Esophagus (tissue), 2 donors: ENCODE data around the gene PANX2. TPM values are rescaled to one million over a fixed set of nuclear protein-coding genes. Genes with fewer than 3 reads are reported as not detected.
A peak's percentile ranks its signal among the peaks of the same experiment; 100 is the strongest.
"Not testable (repeated sequence)": the region's sequence is repeated elsewhere in the genome, so short reads cannot be mapped to it uniquely, and the experiment has no call there.

Source experiments
- H3K27ac ChIP-seq, 2 donors: one replicate each; pipeline ENCODE4 v1.5.1; 2013; ENCODE audit warnings: low read depth in 2 of 2, mild to moderate bottlenecking in 2 of 2, inconsistent platforms in 1 of 2, low read length in 1 of 2, moderate library complexity in 1 of 2
- H3K27me3 ChIP-seq, 2 donors: one replicate each; pipeline ENCODE4 v1.6.1; 2013; ENCODE audit warnings: low read length in 2 of 2, control low read depth in 1 of 2, mild to moderate bottlenecking in 1 of 2; ENCODE audit not compliant: insufficient read depth in 2 of 2, control insufficient read depth in 1 of 2
- H3K36me3 ChIP-seq, 2 donors: one replicate each; pipeline ENCODE4 v1.6.1; 2013; ENCODE audit warnings: low read length in 1 of 2; ENCODE audit not compliant: control insufficient read depth in 2 of 2, insufficient read depth in 2 of 2
- H3K4me1 ChIP-seq, 2 donors: one replicate each; pipeline ENCODE4 v1.6.1; 2013; ENCODE audit warnings: low read length in 1 of 2; ENCODE audit not compliant: control insufficient read depth in 2 of 2, insufficient read depth in 2 of 2
- H3K4me3 ChIP-seq, 2 donors: one replicate each; pipeline ENCODE4 v1.5.1; 2013; ENCODE audit warnings: low read length in 2 of 2, mild to moderate bottlenecking in 2 of 2, low read depth in 1 of 2, moderate library complexity in 1 of 2
- H3K9me3 ChIP-seq, 2 donors: one replicate each; pipeline ENCODE4 v1.6.1; 2013; ENCODE audit warnings: mild to moderate bottlenecking in 2 of 2, low read depth in 1 of 2, low read length in 1 of 2, moderate library complexity in 1 of 2; ENCODE audit not compliant: control insufficient read depth in 2 of 2, insufficient read depth in 1 of 2
- WGBS, 2 donors: extraction: QIAGEN DNeasy Blood & Tissue Kit; methylation state at CpG; one replicate each; pipeline ENCODE4 v1.1.7; 2013; 5-methylcytosine and 5-hydroxymethylcytosine counted together
- polyA plus RNA-seq, 2 donors: library from polyadenylated mRNA; stranded (reverse); fragments of 200-250 nt; gene quantifications; one replicate each; pipeline ENCODE4 v1.2.3, GENCODE V29; 2013
- donor health status: healthy with polysubstance abuse.
- donor health status: Bipolar disorder and iron deficiency.

Gene PANX2
- polyA plus RNA-seq, 2 donors = 2.1 to 2.6 TPM

DNA sequence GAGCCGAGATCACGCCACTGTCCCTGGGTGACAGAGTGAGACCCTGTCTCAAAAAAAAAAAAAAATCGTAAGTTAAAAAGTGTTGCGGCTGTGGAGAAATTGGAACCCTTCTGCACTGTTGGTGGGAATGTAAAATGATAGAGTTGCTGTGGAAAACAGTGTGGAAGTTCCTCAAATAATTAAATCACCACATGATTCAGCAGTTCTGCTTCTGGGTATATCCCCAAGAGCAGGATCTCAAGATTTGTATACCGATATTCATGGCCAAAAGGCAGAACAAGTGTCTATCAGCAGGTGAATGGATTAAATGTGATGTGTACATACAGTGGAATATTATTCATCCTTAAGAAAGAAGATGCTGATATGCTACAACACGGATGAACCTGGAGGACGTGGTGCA, 34.0 kb downstream of the PANX2 start:
- no peaks in the 10 kb centered on the region for H3K27me3 ChIP-seq
- peaks cover 5 to 15% of the 10 kb centered on the region in 2 donors for H3K4me1 ChIP-seq
- H3K36me3 ChIP-seq = peaks cover 0 to 26% of the 10 kb centered on the region in 2 donors
- 90 to 96% methylated on average over 7 of the region's 7 CpGs for WGBS, 2 donors
- H3K27ac ChIP-seq = no peak overlapping the region
- H3K9me3 ChIP-seq = no peaks in the 10 kb centered on the region
- no peak overlapping the region for H3K4me3 ChIP-seq

GRCh38 chr22:50204998-50205397, 34.5 kb downstream of the PANX2 start:
- H3K36me3 ChIP-seq = peaks cover 0 to 26% of the 10 kb centered on the region in 2 donors
- H3K27ac ChIP-seq, H3K9me3 ChIP-seq, H3K4me3 ChIP-seq, H3K27me3 ChIP-seq: not testable (repeated sequence)
- 84 to 90% methylated on average over 9 of the region's 9 CpGs for WGBS, 2 donors
- H3K4me1 ChIP-seq = peaks cover 5 to 11% of the 10 kb centered on the region in 2 donors

GRCh38 chr22:50205781-50206569, 35.4 kb downstream of the PANX2 start:
- Histone ChIP-seq H3K27ac (peak overlapping the region in 1 of 2 donors; percentile 6), H3K27me3 (no peaks in the 10 kb centered on the region), H3K9me3 (no peaks in the 10 kb centered on the region), H3K4me3 (no peak overlapping the region), H3K36me3 (peaks cover 0 to 35% of the 10 kb centered on the region in 2 donors), H3K4me1 (peaks cover 5 to 10% of the 10 kb centered on the region in 2 donors)
- WGBS, 2 donors = 90 to 93% methylated on average over 43 to 45 of the region's 45 CpGs

DNA sequence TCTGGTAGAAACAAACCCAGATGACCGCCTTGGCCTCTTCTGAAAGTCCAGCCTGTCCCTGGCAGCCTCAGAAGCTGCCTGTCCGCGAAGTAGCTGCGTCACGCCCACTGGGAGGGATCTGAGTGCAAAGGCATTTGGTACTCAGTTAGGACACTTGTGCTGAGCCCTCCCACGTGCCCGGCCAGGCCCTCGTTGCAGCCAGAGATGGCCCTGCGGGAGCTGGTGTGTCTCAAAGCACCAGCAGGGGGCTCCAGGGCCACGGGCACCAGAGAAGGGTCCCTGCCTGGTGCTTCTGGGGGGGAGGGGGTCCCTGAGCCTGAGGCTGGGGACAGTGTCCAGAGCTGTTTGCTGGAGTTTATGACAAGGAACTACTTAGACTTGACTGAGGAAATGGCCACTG, 36.1 kb downstream of the PANX2 start:
- no peaks in the 10 kb centered on the region for H3K9me3 ChIP-seq
- H3K27me3 ChIP-seq = no peaks in the 10 kb centered on the region
- 50 to 63% methylated on average over 10 of the region's 10 CpGs for WGBS, 2 donors
- no peak overlapping the region for H3K4me3 ChIP-seq
- peaks cover 0 to 40% of the 10 kb centered on the region in 2 donors for H3K36me3 ChIP-seq
- no peak overlapping the region for H3K27ac ChIP-seq
- H3K4me1 ChIP-seq = peaks cover 4 to 10% of the 10 kb centered on the region in 2 donors

GRCh38 chr22:50207383-50208140, 37.0 kb downstream of the PANX2 start:
- H3K4me1 ChIP-seq = peaks cover 0 to 2% of the 10 kb centered on the region in 2 donors
- H3K27ac ChIP-seq = no peak overlapping the region
- H3K27me3 ChIP-seq = no peaks in the 10 kb centered on the region
- WGBS, 2 donors = 63 to 65% methylated on average over 23 of the region's 23 CpGs
- H3K4me3 ChIP-seq = no peak overlapping the region
- H3K9me3 ChIP-seq = no peaks in the 10 kb centered on the region
- H3K36me3 ChIP-seq = peaks cover 0 to 43% of the 10 kb centered on the region in 2 donors

DNA sequence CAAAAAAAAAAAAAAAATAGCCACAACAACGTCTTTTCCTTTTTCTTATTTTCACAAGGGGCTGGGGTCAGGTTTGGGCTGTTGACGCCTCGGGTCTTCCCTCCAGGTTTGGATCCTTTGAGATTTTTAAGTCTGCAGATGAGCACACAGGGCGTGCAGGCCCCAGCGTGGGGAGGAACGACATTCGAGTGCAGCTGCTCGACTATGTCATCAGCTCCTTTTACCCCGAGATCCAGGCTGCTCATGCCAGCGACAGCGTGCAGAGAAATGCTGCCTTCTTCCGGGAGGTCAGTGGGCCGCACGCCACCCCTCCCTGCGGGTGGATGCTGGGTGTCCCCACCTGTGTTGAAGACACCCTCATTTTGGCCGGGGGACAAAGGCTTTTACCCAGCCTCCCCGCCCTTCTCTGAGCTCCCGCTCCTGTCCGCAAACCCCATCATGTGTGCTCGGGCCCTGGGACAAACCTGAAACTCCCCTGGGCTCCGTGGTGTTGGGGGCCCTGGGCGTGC, 38.0 kb downstream of the PANX2 start:
- Histone ChIP-seq H3K36me3 (peaks cover 0 to 45% of the 10 kb centered on the region in 2 donors), H3K4me1 (peaks cover 0 to 2% of the 10 kb centered on the region in 2 donors), H3K9me3 (no peaks in the 10 kb centered on the region), H3K27ac (no peak overlapping the region), H3K27me3 (no peaks in the 10 kb centered on the region), H3K4me3 (no peak overlapping the region)
- 83 to 84% methylated on average over 22 of the region's 22 CpGs for WGBS, 2 donors

DNA sequence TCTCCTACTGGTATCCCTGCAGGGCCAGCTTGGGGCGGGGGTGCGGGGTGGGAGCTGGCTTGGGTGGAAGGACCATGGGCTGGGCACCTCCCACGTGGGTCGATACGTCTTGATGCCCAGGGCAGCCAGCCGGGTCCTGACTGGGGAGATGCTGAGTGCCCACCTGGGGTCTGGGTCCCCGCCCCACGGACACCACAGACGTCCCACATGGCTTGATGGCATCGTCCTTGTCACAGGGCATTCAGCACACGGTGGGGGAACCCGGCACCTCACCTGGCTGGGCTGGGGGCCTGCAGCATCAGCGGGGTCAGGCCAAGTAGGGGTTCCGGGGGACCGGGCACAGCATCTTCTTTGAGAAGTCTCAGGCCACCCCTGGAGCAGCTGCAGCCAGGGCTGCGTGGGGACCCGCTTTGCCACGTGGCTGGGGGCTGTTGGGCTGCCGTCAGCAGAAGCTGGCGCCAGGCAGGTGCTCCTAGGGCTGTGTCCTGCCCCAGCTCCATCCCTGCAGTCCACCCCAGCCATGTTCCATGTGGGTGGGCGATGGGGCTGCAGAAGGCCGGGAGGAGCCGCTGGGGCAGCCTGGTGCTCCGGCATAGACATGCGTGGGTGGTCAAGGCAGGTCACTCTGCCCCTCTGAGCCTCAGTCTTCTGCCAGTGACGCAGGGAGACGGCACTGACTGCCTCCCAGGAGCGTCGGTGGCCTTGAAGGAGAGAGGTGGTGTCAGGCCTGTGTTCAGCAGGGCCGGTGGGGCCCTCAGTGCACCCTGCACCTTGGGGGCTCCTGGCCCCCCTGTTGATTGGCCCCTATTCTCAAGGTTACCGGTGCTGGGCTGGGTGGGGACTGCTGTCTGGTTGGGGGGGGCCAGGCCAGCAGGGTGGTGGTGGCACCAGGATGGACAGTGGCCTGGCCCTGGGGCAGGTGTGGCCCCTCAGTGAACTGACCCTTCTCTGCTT, 38.7 kb downstream of the PANX2 start:
- Histone ChIP-seq H3K27me3 (no peaks in the 10 kb centered on the region), H3K27ac (no peak overlapping the region), H3K4me1 (peaks cover 0 to 2% of the 10 kb centered on the region in 2 donors), H3K36me3 (peaks cover 0 to 44% of the 10 kb centered on the region in 2 donors), H3K9me3 (no peaks in the 10 kb centered on the region), H3K4me3 (no peak overlapping the region)
- 76 to 77% methylated on average over 30 to 31 of the region's 31 CpGs for WGBS, 2 donors

- Histone ChIP-seq H3K4me3 (no peak overlapping the region), H3K4me1 (peaks cover 0 to 2% of the 10 kb centered on the region in 2 donors), H3K36me3 (peaks cover 0 to 46% of the 10 kb centered on the region in 2 donors), H3K9me3 (no peaks in the 10 kb centered on the region), H3K27me3 (no peaks in the 10 kb centered on the region), H3K27ac (no peak overlapping the region)
- 58 to 61% methylated on average over 20 of the region's 20 CpGs for whole genome bisulfite sequencing, 2 donors
Observed at GRCh38 chr22:50209893-50210292, 39.4 kb downstream of the PANX2 start.
